ENCODE data around the gene SYNE2.

GRCh38 chr14:64212666-64213065 is 359.9 kb downstream of the SYNE2 start:
- no peak for TF ChIP-seq CTCF (IDR thresholded peaks at IDR 0.05)
- TF ChIP-seq POLR2A (IDR thresholded peaks at IDR 0.05) = no peak
- TF ChIP-seq POLR2AphosphoS5 (IDR thresholded peaks at IDR 0.05) = no peak

Data from gastroesophageal sphincter (tissue), 3 donors.